ENCODE results near the gene FAM120B.

DNA sequence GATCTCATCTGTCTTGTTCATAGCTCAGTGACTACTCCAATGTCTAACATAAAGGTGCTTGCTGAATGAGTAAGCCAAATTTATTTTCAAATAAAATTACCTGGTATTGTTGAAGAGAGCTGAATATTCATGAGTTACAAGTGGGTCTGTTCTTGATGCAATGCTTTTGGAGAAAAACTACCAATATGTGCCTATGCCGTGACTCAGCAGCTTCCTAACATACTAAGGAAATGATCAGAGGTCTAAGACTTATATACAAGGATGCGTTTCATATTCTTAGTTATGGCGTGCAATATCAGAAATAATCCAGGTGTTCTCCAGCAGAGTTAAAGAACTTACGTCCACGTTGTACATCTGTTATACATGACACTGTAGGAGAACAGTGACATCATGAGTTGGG lies 5.1 kb downstream of the FAM120B start:
- TF ChIP-seq EZH2 (IDR thresholded peaks at IDR 0.05), result no peak
- TF ChIP-seq POLR2AphosphoS5 (IDR thresholded peaks at IDR 0.05; ENCODE audit: borderline replicate concordance, low read depth, low read length), result no peak
- no peak for TF ChIP-seq FOXP2 (optimal IDR thresholded peaks at IDR 0.05; ENCODE audit: control extremely low read depth, extremely low read length, insufficient read depth)

All from SK-N-MC (cell line).